Measurements from ENCODE around the gene CAGE1. TPM values are rescaled to one million over a fixed set of nuclear protein-coding genes. Genes with fewer than 3 reads are reported as not detected.

The CAGE1 gene
- total RNA-seq, 3 donors from 2014 or later: 0.09 TPM; not detected in 2

DNA sequence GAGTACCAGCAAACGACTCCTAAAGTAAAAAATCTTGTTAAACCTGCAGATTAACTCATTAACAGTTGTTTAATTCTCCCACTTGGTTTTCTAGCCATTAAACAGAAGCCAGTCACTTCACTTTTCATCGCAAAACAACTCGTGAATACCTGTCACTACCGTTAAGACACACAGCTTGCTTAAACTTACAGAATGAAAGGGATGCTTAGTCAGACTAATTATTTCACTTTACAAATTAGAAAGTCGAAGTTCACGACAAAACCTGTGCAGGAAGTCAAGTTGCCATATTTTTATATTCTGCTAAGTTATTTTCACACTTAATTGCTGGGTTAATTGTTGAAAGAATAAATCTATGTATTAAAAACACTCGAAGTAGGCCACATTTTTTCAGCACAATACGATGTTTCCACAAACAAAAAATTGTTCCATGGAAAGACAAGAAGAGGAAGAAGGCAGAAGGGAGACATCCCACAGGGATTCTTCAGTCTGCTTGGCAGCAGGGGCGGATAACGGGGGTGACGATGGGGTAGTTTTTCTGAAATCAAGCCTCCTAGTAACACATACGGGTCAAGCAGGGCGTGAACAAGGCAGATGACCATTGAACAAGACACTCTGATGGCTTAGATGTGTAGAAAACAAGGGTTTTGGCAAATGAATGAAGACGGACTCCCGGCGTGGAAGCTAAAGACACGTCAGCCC is 77.5 kb downstream of the CAGE1 start:
- H3K4me1 ChIP-seq (ENCODE audit: low read depth): peaks cover 25% of the 10 kb centered on the region
- no peak for TF ChIP-seq CTCF (IDR thresholded peaks at IDR 0.05)
- peak overlapping the region; percentile 86 for H3K4me3 ChIP-seq
- peaks cover 4% of the 10 kb centered on the region for H3K36me3 ChIP-seq (ENCODE audit: low read depth)
- ATAC-seq: no peak
- no peaks in the 10 kb centered on the region for H3K9me3 ChIP-seq
- DNase-seq: no peak
- intact Hi-C loops (cut with DNase I, micrococcal nuclease): no loop called here

- TF ChIP-seq CTCF (IDR thresholded peaks at IDR 0.05): no peak
- intact Hi-C loops (cut with DNase I, micrococcal nuclease): no loop called here
- Histone ChIP-seq H3K36me3 (ENCODE audit: low read depth) (peaks cover 4% of the 10 kb centered on the region), H3K9me3 (no peaks in the 10 kb centered on the region), H3K4me3 (no peak overlapping the region), H3K4me1 (ENCODE audit: low read depth) (peaks cover 25% of the 10 kb centered on the region)
- DNase-seq: no peak
- ATAC-seq: no peak
Observed at GRCh38 chr6:7311176-7311575, 78.4 kb downstream of the CAGE1 start.

GRCh38 chr6:7309050-7309449 is 80.5 kb downstream of the CAGE1 start:
- peaks cover 4% of the 10 kb centered on the region for H3K36me3 ChIP-seq (ENCODE audit: low read depth)
- no peak for ATAC-seq

DNA sequence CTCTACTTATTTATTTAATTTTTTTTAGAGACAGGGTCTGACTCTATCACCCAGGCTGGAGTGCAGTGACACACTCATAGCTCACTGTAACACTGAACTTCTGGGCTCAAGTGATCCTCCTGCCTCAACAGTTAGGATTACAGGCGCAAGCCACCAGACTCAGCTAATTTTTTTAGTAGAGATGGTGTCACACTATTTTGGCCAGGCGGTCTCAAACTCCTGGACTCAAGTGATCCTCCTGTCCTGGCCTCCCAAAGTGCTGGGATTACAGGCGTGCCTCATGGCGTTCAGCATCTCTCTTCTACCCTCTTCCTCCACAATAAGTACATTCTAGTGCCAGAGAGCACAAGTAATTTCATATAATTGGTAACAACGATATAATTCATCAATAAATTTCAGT is 82.0 kb downstream of the CAGE1 start:
- Histone ChIP-seq H3K9me3 (no peaks in the 10 kb centered on the region), H3K4me1 (ENCODE audit: low read depth) (peaks cover 21% of the 10 kb centered on the region), H3K4me3 (no peak overlapping the region), H3K36me3 (ENCODE audit: low read depth) (peaks cover 8% of the 10 kb centered on the region)
- no peak for ATAC-seq
- no peak for TF ChIP-seq CTCF (IDR thresholded peaks at IDR 0.05)
- DNase-seq: no peak
- intact Hi-C loops (cut with DNase I, micrococcal nuclease): loop anchor here in 1 of 2 donors (10.0 kb wide), 1 partner anchor 87 kb away; no protein-coding TSS in a partner anchor

More at GRCh38 chr6:7309050-7309449, 80.5 kb downstream of the CAGE1 start:
- Histone ChIP-seq H3K9me3 (no peaks in the 10 kb centered on the region), H3K4me1 (ENCODE audit: low read depth) (peaks cover 25% of the 10 kb centered on the region), H3K4me3 (no peak overlapping the region)
- TF ChIP-seq CTCF (IDR thresholded peaks at IDR 0.05): no peak
- DNase-seq: no peak
- intact Hi-C loops (cut with DNase I, micrococcal nuclease): loop anchor here in 1 of 2 donors (10.0 kb wide), 1 partner anchor 86 kb away; no protein-coding TSS in a partner anchor

- ATAC-seq: no peak
- DNase-seq: no peak
Observed at GRCh38 chr6:7304821-7305220, 84.7 kb downstream of the CAGE1 start.

More at GRCh38 chr6:7304821-7305220, 84.7 kb downstream of the CAGE1 start:
- intact Hi-C loops (cut with DNase I, micrococcal nuclease): loop anchor here in 1 of 2 donors (10.0 kb wide), 1 partner anchor 90 kb away; no protein-coding TSS in a partner anchor
- no peak overlapping the region for H3K4me3 ChIP-seq
- H3K4me1 ChIP-seq (ENCODE audit: low read depth): peaks cover 3% of the 10 kb centered on the region
- TF ChIP-seq CTCF (IDR thresholded peaks at IDR 0.05): no peak
- peaks cover 18% of the 10 kb centered on the region for H3K36me3 ChIP-seq (ENCODE audit: low read depth)
- no peaks in the 10 kb centered on the region for H3K9me3 ChIP-seq

All from mucosa of descending colon (tissue), 3 donors.